HL-60 (cell line): Measurements from ENCODE around the gene BTG1.

Experiments
- DNase-seq, 2 experiments: peaks; one replicate each; pipeline ENCODE4 v3.0.0-alpha.2; 2010 to 2020; ENCODE audit warnings: low read depth in 1 of 2, low spot score in 1 of 2
- H3K27ac ChIP-seq: fragments of 250-450 bp; sonication (Bioruptor Pico); replicated peaks from 2 replicates; pipeline ENCODE4 v1.5.1; 2020; ENCODE audit warnings: mild to moderate bottlenecking, moderate library complexity
- H3K27me3 ChIP-seq: fragments of 250-450 bp; sonication (Bioruptor Pico); 2 replicates; pipeline ENCODE4 v1.5.1; 2021; ENCODE audit warnings: mild to moderate bottlenecking, moderate library complexity; ENCODE audit not compliant: insufficient read depth, poor library complexity, severe bottlenecking
- H3K4me3 ChIP-seq: replicated peaks from 2 replicates; pipeline ENCODE4 v1.5.1; 2011; ENCODE audit warnings: mild to moderate bottlenecking, control low read depth, low read length; ENCODE audit not compliant: insufficient read depth
- CTCF ChIP-seq: IDR thresholded peaks from one replicate; pipeline ENCODE4 v1.5.1; 2011; ENCODE audit warnings: low read length, control low read depth, inconsistent platforms; ENCODE audit not compliant: insufficient read depth
- GABPA ChIP-seq: IDR thresholded peaks from 2 replicates; pipeline ENCODE4 v1.6.1; 2012; ENCODE audit warnings: low read depth
- POLR2AphosphoS5 ChIP-seq: IDR thresholded peaks from 2 replicates; pipeline ENCODE4 v1.6.1; 2012; ENCODE audit warnings: low read depth
- REST ChIP-seq: IDR thresholded peaks from 2 replicates; pipeline ENCODE4 v1.6.1; 2012; ENCODE audit warnings: low read depth; ENCODE audit not compliant: insufficient replicate concordance
- SPI1 ChIP-seq: IDR thresholded peaks from 2 replicates; pipeline ENCODE4 v1.6.1; 2012; ENCODE audit warnings: low read depth, mild to moderate bottlenecking, borderline replicate concordance

BTG1 gene

GRCh38 chr12:92147491-92147890 is 1.8 kb upstream of the BTG1 start:
- no peak for TF ChIP-seq GABPA
- no peak for TF ChIP-seq CTCF
- TF ChIP-seq REST, result no peak
- no peak for TF ChIP-seq SPI1
- TF ChIP-seq POLR2AphosphoS5, result no peak

GRCh38 chr12:92146497-92147224 is 1.0 kb upstream of the BTG1 start:
- DNase-seq, result no peak
- H3K27me3 ChIP-seq, result no peaks in the 10 kb centered on the region
- peak overlapping the region; percentile 70 for H3K27ac ChIP-seq
- H3K4me3 ChIP-seq, result peak overlapping the region; percentile 84
- no peak for TF ChIP-seq CTCF
- no peak for TF ChIP-seq REST
- no peak for TF ChIP-seq POLR2AphosphoS5
- TF ChIP-seq GABPA, result no peak
- no peak for TF ChIP-seq SPI1

More at GRCh38 chr12:92147491-92147890, 1.8 kb upstream of the BTG1 start:
- Histone ChIP-seq H3K27me3 (no peaks in the 10 kb centered on the region), H3K27ac (no peak overlapping the region), H3K4me3 (no peak overlapping the region)
- DNase-seq, result no peak

GRCh38 chr12:92145481-92145730 is 240 bp downstream of the BTG1 start:
- peak overlapping the region; percentile 90 for H3K27ac ChIP-seq
- H3K4me3 ChIP-seq, result peak overlapping the region; percentile 81
- TF ChIP-seq GABPA (no peak), CTCF (no peak), POLR2AphosphoS5 (no peak), SPI1 (no peak), REST (no peak)
- no peaks in the 10 kb centered on the region for H3K27me3 ChIP-seq
- peak in 1 of 2 experiments; percentile 30 for DNase-seq
